Measurements from ENCODE around the gene IDI1. TPM values are rescaled to one million over a fixed set of nuclear protein-coding genes. Genes with fewer than 3 reads are reported as not detected.
"Not testable (repeated sequence)": the region's sequence is repeated elsewhere in the genome, so short reads cannot be mapped to it uniquely, and the experiment has no call there.

Gene IDI1
- polyA plus RNA-seq, 1 experiment: 10.0 TPM

DNA sequence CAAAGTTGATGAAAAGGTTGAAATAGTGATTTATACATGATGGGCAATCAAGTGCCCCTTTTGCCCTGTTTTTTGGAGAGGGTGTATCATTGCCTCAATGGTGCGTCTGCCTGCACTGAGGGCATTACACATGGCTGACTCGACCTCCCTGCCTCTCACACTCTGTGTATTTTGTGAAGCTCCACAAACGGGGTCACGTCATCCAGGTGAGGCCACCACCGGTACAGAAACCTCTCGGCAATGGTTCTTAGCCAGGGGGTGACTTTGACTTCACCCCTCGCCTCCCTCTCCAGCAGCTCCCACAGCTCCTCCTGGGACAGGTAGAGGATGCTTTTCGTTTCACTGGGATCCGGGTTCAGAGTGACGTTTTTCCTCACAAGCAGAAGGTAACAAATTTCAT, 29.6 kb downstream of the IDI1 start:
- POLR2A ChIA-PET: no interaction called here
- H3K4me3 ChIP-seq (ENCODE audit: low read depth, low read length): no peak overlapping the region
- CTCF ChIA-PET: no interaction called here
- H3K27me3 ChIP-seq (ENCODE audit: control insufficient read depth, insufficient read depth, low read length): no peaks in the 10 kb centered on the region
- DNase-seq (ENCODE audit: low read depth): no peak
- peaks cover 21% of the 10 kb centered on the region for H3K36me3 ChIP-seq (ENCODE audit: control insufficient read depth, insufficient read depth, low read length)
- TF ChIP-seq, protein P1, sequence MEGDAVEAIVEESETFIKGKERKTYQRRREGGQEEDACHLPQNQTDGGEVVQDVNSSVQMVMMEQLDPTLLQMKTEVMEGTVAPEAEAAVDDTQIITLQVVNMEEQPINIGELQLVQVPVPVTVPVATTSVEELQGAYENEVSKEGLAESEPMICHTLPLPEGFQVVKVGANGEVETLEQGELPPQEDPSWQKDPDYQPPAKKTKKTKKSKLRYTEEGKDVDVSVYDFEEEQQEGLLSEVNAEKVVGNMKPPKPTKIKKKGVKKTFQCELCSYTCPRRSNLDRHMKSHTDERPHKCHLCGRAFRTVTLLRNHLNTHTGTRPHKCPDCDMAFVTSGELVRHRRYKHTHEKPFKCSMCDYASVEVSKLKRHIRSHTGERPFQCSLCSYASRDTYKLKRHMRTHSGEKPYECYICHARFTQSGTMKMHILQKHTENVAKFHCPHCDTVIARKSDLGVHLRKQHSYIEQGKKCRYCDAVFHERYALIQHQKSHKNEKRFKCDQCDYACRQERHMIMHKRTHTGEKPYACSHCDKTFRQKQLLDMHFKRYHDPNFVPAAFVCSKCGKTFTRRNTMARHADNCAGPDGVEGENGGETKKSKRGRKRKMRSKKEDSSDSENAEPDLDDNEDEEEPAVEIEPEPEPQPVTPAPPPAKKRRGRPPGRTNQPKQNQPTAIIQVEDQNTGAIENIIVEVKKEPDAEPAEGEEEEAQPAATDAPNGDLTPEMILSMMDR (IDR thresholded peaks at IDR 0.05; ENCODE audit: insufficient read depth, low read depth, low read length): no peak

- Histone ChIP-seq H3K36me3 (ENCODE audit: control insufficient read depth, insufficient read depth, low read length) (peaks cover 36% of the 10 kb centered on the region), H3K4me3 (ENCODE audit: low read depth, low read length) (no peak overlapping the region), H3K27me3 (ENCODE audit: control insufficient read depth, insufficient read depth, low read length) (no peaks in the 10 kb centered on the region)
- POLR2A ChIA-PET: no interaction called here
- DNase-seq (ENCODE audit: low read depth): no peak
- CTCF ChIA-PET: no interaction called here
- TF ChIP-seq, protein P1 (IDR thresholded peaks at IDR 0.05; ENCODE audit: insufficient read depth, low read depth, low read length): no peak
Measured at GRCh38 chr10:1015688-1016087, 33.2 kb downstream of the IDI1 start.

GRCh38 chr10:1011696-1012095, 37.2 kb downstream of the IDI1 start:
- no peak for DNase-seq (ENCODE audit: low read depth)
- peaks cover 41% of the 10 kb centered on the region for H3K36me3 ChIP-seq (ENCODE audit: control insufficient read depth, insufficient read depth, low read length)
- TF ChIP-seq, protein P1 (IDR thresholded peaks at IDR 0.05; ENCODE audit: insufficient read depth, low read depth, low read length): no peak
- H3K4me3 ChIP-seq (ENCODE audit: low read depth, low read length): no peak overlapping the region
- CTCF ChIA-PET: no interaction called here
- POLR2A ChIA-PET: no interaction called here
- no peaks in the 10 kb centered on the region for H3K27me3 ChIP-seq (ENCODE audit: control insufficient read depth, insufficient read depth, low read length)

- TF ChIP-seq, protein P1 (IDR thresholded peaks at IDR 0.05; ENCODE audit: insufficient read depth, low read depth, low read length): no peak
- no peaks in the 10 kb centered on the region for H3K27me3 ChIP-seq (ENCODE audit: control insufficient read depth, insufficient read depth, low read length)
- H3K4me3 ChIP-seq (ENCODE audit: low read depth, low read length): no peak overlapping the region
- H3K36me3 ChIP-seq (ENCODE audit: control insufficient read depth, insufficient read depth, low read length): peaks cover 38% of the 10 kb centered on the region
- no peak for DNase-seq (ENCODE audit: low read depth)
- POLR2A ChIA-PET: no interaction called here
- CTCF ChIA-PET: no interaction called here
Measured at GRCh38 chr10:1010703-1011102, 38.2 kb downstream of the IDI1 start.

DNA sequence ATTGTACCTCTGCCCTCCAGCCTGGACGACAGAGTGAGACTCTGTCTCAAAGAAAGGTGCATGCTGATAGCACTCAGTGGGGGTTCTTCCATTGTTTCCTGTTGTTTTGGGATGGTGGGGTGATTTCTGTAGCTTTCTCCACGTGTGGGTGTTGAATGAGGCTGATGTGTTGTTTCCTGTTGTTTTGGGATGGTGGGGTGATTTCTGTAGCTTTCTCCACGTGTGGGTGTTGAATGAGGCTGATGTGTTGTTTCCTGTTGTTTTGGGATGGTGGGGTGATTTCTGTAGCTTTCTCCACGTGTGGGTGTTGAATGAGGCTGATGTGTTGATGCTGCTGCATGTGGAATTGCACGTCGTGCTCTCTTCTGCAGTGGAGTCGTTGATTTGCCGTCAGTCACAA, 39.0 kb downstream of the IDI1 start:
- H3K27me3 ChIP-seq (ENCODE audit: control insufficient read depth, insufficient read depth, low read length); DNase-seq (ENCODE audit: low read depth); H3K4me3 ChIP-seq (ENCODE audit: low read depth, low read length); POLR2A ChIA-PET; CTCF ChIA-PET: not testable (repeated sequence)
- H3K36me3 ChIP-seq (ENCODE audit: control insufficient read depth, insufficient read depth, low read length): peaks cover 36% of the 10 kb centered on the region

GRCh38 chr10:1009071-1009494, 39.8 kb downstream of the IDI1 start:
- no peak for DNase-seq (ENCODE audit: low read depth)
- Histone ChIP-seq H3K36me3 (ENCODE audit: control insufficient read depth, insufficient read depth, low read length) (peaks cover 40% of the 10 kb centered on the region), H3K27me3 (ENCODE audit: control insufficient read depth, insufficient read depth, low read length) (no peaks in the 10 kb centered on the region), H3K4me3 (ENCODE audit: low read depth, low read length) (no peak overlapping the region)
- TF ChIP-seq, protein P1 (IDR thresholded peaks at IDR 0.05; ENCODE audit: insufficient read depth, low read depth, low read length): no peak
- ChIA-PET CTCF (no interaction called here), POLR2A (no interaction called here)
